Liver (tissue), 3 donors: Measurements from ENCODE around the gene F2R.

ENCODE experiments used
- CTCF ChIP-seq: fragments of 150-350 bp; IDR thresholded peaks from 2 replicates; pipeline ENCODE4 v1.5.1; 2017; ENCODE audit warnings: improper control_type of control experiment, low read depth, low read length; ENCODE audit not compliant: missing input control
- HNF4G ChIP-seq: IDR thresholded peaks from 2 replicates; pipeline ENCODE4 v1.6.1; 2016; ENCODE audit warnings: antibody characterized with exemption
- MAX ChIP-seq: IDR thresholded peaks from 2 replicates; pipeline ENCODE4 v1.6.1; 2016; ENCODE audit warnings: antibody characterized with exemption
- NR2F2 ChIP-seq: IDR thresholded peaks from 2 replicates; pipeline ENCODE4 v1.6.1; 2016; ENCODE audit warnings: antibody characterized with exemption
- RAD21 ChIP-seq, 2 donors: IDR thresholded peaks; 2 replicates each; pipeline ENCODE4 v1.6.1; 2016; ENCODE audit warnings: antibody characterized with exemption in 2 of 2, mild to moderate bottlenecking in 2 of 2
- REST ChIP-seq: IDR thresholded peaks from 2 replicates; pipeline ENCODE4 v1.6.1; 2016; ENCODE audit warnings: antibody characterized with exemption, mild to moderate bottlenecking
- TAF1 ChIP-seq: conservative IDR thresholded peaks from 2 replicates; pipeline ENCODE4 v1.6.1; 2016; ENCODE audit warnings: antibody characterized with exemption, mild to moderate bottlenecking
- ZBTB33 ChIP-seq: IDR thresholded peaks from 2 replicates; pipeline ENCODE4 v1.6.1; 2016; ENCODE audit warnings: antibody characterized with exemption
- donor health status: healthy.
- donor health status: healthy.

GRCh38 chr5:76700571-76700970 lies 15.4 kb upstream of the F2R start:
- TF ChIP-seq HNF4G, result no peak
- no peak for TF ChIP-seq CTCF
- no peak for TF ChIP-seq TAF1
- no peak for TF ChIP-seq MAX
- no peak for TF ChIP-seq ZBTB33
- TF ChIP-seq RAD21 (IDR thresholded peaks at IDR 0.05), result no peak
- no peak for TF ChIP-seq REST
- no peak for TF ChIP-seq NR2F2
